ENCODE measurements around the gene FARSA. TPM values are rescaled to one million over a fixed set of nuclear protein-coding genes. Genes with fewer than 3 reads are reported as not detected.

Gene FARSA
- total and polyA plus RNA-seq, 2 of the 8 experiments (the other 6 are each of a cell fraction or from before 2014, with no cell fraction given), result 61.0 to 103 TPM

- H3K79me1 ChIP-seq (ENCODE audit: low read depth, low read length), result no peaks in the 10 kb centered on the region
- H3K23me2 ChIP-seq (ENCODE audit: low read depth, low read length), result no peaks in the 10 kb centered on the region
- no peak overlapping the region for H3K4me3 ChIP-seq (ENCODE audit: extremely low read depth in 1 of 4, insufficient read depth in 2 of 4, low read depth in 3 of 4, low read length in 4 of 4)
- no peak overlapping the region for H3K14ac ChIP-seq (ENCODE audit: insufficient read length)
- H3K18ac ChIP-seq (ENCODE audit: extremely low read depth, low read length), result no peak overlapping the region
- 93% methylated on average over 3 of the region's 3 CpGs; no CpG with 5 or more reads in 1 of the 2 experiments for WGBS, 2 experiments (ENCODE audit: extremely low coverage in 1 of 2, insufficient coverage in 1 of 2, insufficient read length in 1 of 2, insufficient replicate concordance in 2 of 2, low coverage in 1 of 2, low lambda C conversion rate in 2 of 2, missing lambda C conversion rate in 1 of 2)
- no peak overlapping the region for H2BK20ac ChIP-seq (ENCODE audit: low read length)
- no peak overlapping the region for H3K56ac ChIP-seq (replicated peaks; ENCODE audit: insufficient read length, low read depth, low read length)
- H4K8ac ChIP-seq (ENCODE audit: extremely low read depth, insufficient read depth, low read length), result no peak overlapping the region
- no peak overlapping the region for H3K9ac ChIP-seq (replicated peaks in 1 of 4; ENCODE audit: extremely low read depth in 1 of 4, low read depth in 3 of 4, low read length in 3 of 4)
- no peak for FAIRE-seq
- H3K23ac ChIP-seq (ENCODE audit: insufficient read length), result no peak overlapping the region
- H2AK5ac ChIP-seq (ENCODE audit: low read depth, low read length), result no peak overlapping the region
- H4K20me1 ChIP-seq (replicated peaks in 1 of 2; ENCODE audit: control insufficient read depth in 1 of 2, insufficient read depth in 2 of 2, low read length in 2 of 2), result peaks cover 0 to 3% of the 10 kb centered on the region in 2 experiments
- DNase-seq (ENCODE audit: low read depth in 1 of 2, low spot score in 2 of 2), result no peak
- H2BK12ac ChIP-seq (ENCODE audit: low read depth, low read length), result no peak overlapping the region
- no peak overlapping the region for H2BK120ac ChIP-seq (replicated peaks; ENCODE audit: low read depth, low read length)
- ChIA-PET CTCF (ENCODE audit: partially characterized antibody) (interaction anchor here (0.6 kb wide), 1 partner anchor 56 kb away, joined by 5 read pairs; no protein-coding TSS in a partner anchor), POLR2A (ENCODE audit: partially characterized antibody) (interaction anchor here (0.7 to 13.9 kb wide), 15 partner anchors 8 to 48 kb away, joined by 3 to 180 read pairs (median 6); partner anchors contain the start of genes CALR, DNASE2, FARSA and GADD45GIP1)
- H3K4me2 ChIP-seq (ENCODE audit: insufficient read depth in 1 of 2, low read depth in 2 of 2, low read length in 2 of 2), result no peak overlapping the region
- H3K9me3 ChIP-seq (ENCODE audit: insufficient read depth in 2 of 2, low read depth in 1 of 2, low read length in 1 of 2), result peaks cover 2 to 9% of the 10 kb centered on the region in 2 experiments; a peak in 1 of 4 replicates
- peaks cover 6 to 12% (median 11%) of the 10 kb centered on the region in 4 experiments for H3K27me3 ChIP-seq (replicated peaks in 1 of 4; ENCODE audit: control insufficient read depth in 3 of 4, extremely low read depth in 1 of 4, insufficient read depth in 3 of 4, low read length in 3 of 4)
- H3K27ac ChIP-seq (ENCODE audit: low read depth, low read length), result no peak overlapping the region
- H4K5ac ChIP-seq (ENCODE audit: insufficient read length, low read depth, low read length), result no peak overlapping the region
- no peak overlapping the region for H4K91ac ChIP-seq (replicated peaks; ENCODE audit: insufficient read length, low read length)
- peaks cover 0 to 2% (median 0%) of the 10 kb centered on the region in 4 experiments; a peak in 1 of 7 replicates for H3K4me1 ChIP-seq (replicated peaks in 1 of 4; ENCODE audit: control insufficient read depth in 3 of 4, insufficient read depth in 4 of 4, low read length in 3 of 4)
- H3K79me2 ChIP-seq (ENCODE audit: control insufficient read depth in 1 of 2, insufficient read depth in 2 of 2, low read length in 2 of 2), result no peaks in the 10 kb centered on the region
- no peak overlapping the region for H2AFZ ChIP-seq (ENCODE audit: low read length)
- peaks cover 18 to 36% (median 28%) of the 10 kb centered on the region in 4 experiments; a peak in 7 of 8 replicates for H3K36me3 ChIP-seq (ENCODE audit: control insufficient read depth in 2 of 4, insufficient read depth in 4 of 4, low read length in 3 of 4)
- no peak overlapping the region for H2BK15ac ChIP-seq (ENCODE audit: low read length)
- no peak overlapping the region for H3K4ac ChIP-seq (replicated peaks; ENCODE audit: insufficient read length, low read depth, low read length)
- H2BK5ac ChIP-seq (ENCODE audit: low read depth, low read length), result no peak overlapping the region
- TF ChIP-seq CBX5 (IDR thresholded peaks at IDR 0.05; ENCODE audit: low read depth, low read length) (no peak), USF2 (IDR thresholded peaks at IDR 0.05; ENCODE audit: low read length) (no peak)
Measured at GRCh38 chr19:12921047-12921446, 12.5 kb downstream of the FARSA start.
